GM20000 (cell line): Measurements from ENCODE around the gene CYP39A1.

Source experiments
- DNase-seq: peaks from one replicate; pipeline ENCODE4 v3.0.0; 2012; ENCODE audit warnings: low spot score
- CTCF ChIP-seq: IDR thresholded peaks from 2 replicates; pipeline ENCODE4 v1.5.1; 2012; ENCODE audit warnings: mild to moderate bottlenecking, control low read depth; ENCODE audit errors: extremely low read depth, missing control alignments

The CYP39A1 gene

GRCh38 chr6:46521464-46521971 lies 131.1 kb downstream of the CYP39A1 start:
- DNase-seq = no peak
- no peak for TF ChIP-seq CTCF

- TF ChIP-seq CTCF = no peak
Observed at GRCh38 chr6:46517202-46517601, 135.4 kb downstream of the CYP39A1 start.

GRCh38 chr6:46513533-46513932 lies 139.1 kb downstream of the CYP39A1 start:
- no peak for TF ChIP-seq CTCF
- no peak for DNase-seq

More at GRCh38 chr6:46517202-46517601, 135.4 kb downstream of the CYP39A1 start:
- no peak for DNase-seq

GRCh38 chr6:46511320-46511719 lies 141.3 kb downstream of the CYP39A1 start:
- TF ChIP-seq CTCF = no peak
- no peak for DNase-seq

GRCh38 chr6:46510651-46511050 lies 142.0 kb downstream of the CYP39A1 start:
- no peak for TF ChIP-seq CTCF
- no peak for DNase-seq

GRCh38 chr6:46509981-46510510 lies 142.6 kb downstream of the CYP39A1 start:
- no peak for DNase-seq
- no peak for TF ChIP-seq CTCF

GRCh38 chr6:46509063-46509462 lies 143.6 kb downstream of the CYP39A1 start:
- TF ChIP-seq CTCF = no peak
- DNase-seq = no peak
